Calu3 (cell line): Measurements from ENCODE around the gene SUMO2. TPM values are rescaled to one million over a fixed set of nuclear protein-coding genes. Genes with fewer than 3 reads are reported as not detected.
"Not testable (repeated sequence)": the region's sequence is repeated elsewhere in the genome, so short reads cannot be mapped to it uniquely, and the experiment has no call there.

Experiments
- BruUV-seq: library from RNA; stranded (reverse); fragments of 400-500 nt; replicated peaks from 2 replicates; lab custom pipeline; 2021; lab: Mats Ljungman, UMichigan
- CTCF ChIA-PET: fragments of 300-600 bp; sonication (Branson Sonifier 250); formaldehyde crosslinking; loops from one replicate; lab custom pipeline; 2022; ENCODE audit warnings: antibody characterized with exemption; lab: Charles Lee
- DNase-seq: peaks from one replicate; pipeline ENCODE4 v3.0.0; 2022
- H3K27ac Mint-ChIP-seq: one replicate; pipeline ENCODE4 v1.8.0; 2022; ENCODE audit warnings: mixed read lengths; ENCODE audit not compliant: unreplicated experiment
- H3K27me3 Mint-ChIP-seq: one replicate; pipeline ENCODE4 v1.8.0; 2022; ENCODE audit warnings: mixed read lengths; ENCODE audit not compliant: unreplicated experiment
- H3K36me3 Mint-ChIP-seq: one replicate; pipeline ENCODE4 v1.8.0; 2022; ENCODE audit warnings: mild to moderate bottlenecking, moderate library complexity, mixed read lengths; ENCODE audit not compliant: insufficient read depth, unreplicated experiment
- H3K4me1 Mint-ChIP-seq: one replicate; pipeline ENCODE4 v1.8.0; 2022; ENCODE audit warnings: mild to moderate bottlenecking, low read depth, mixed read lengths; ENCODE audit not compliant: unreplicated experiment
- H3K4me3 Mint-ChIP-seq: one replicate; pipeline ENCODE4 v1.8.0; 2022; ENCODE audit warnings: mild to moderate bottlenecking, low read depth, moderate library complexity, mixed read lengths; ENCODE audit not compliant: unreplicated experiment
- H3K9me3 Mint-ChIP-seq: one replicate; pipeline ENCODE4 v1.8.0; 2022; ENCODE audit warnings: low read depth, mixed read lengths; ENCODE audit not compliant: unreplicated experiment
- intact Hi-C: fragments of 100-400 bp; cut with micrococcal nuclease; formaldehyde crosslinking; loops from one replicate; pipeline ENCODE4 v1.10.0; 2022; ENCODE audit not compliant: unreplicated experiment
- total RNA-seq: library from RNA; stranded (reverse); gene quantifications from 2 replicates; pipeline ENCODE4 v1.2.3, GENCODE V29; 2022
- TF ChIP-seq, protein P1 (sequence below): fragments of 200-600 bp; IDR thresholded peaks from one replicate; pipeline ENCODE4 v1.8.0; 2022; ENCODE audit warnings: antibody characterized with exemption; ENCODE audit not compliant: unreplicated experiment

The SUMO2 gene
- total RNA-seq, 1 experiment from 2014 or later, result 429 TPM

DNA sequence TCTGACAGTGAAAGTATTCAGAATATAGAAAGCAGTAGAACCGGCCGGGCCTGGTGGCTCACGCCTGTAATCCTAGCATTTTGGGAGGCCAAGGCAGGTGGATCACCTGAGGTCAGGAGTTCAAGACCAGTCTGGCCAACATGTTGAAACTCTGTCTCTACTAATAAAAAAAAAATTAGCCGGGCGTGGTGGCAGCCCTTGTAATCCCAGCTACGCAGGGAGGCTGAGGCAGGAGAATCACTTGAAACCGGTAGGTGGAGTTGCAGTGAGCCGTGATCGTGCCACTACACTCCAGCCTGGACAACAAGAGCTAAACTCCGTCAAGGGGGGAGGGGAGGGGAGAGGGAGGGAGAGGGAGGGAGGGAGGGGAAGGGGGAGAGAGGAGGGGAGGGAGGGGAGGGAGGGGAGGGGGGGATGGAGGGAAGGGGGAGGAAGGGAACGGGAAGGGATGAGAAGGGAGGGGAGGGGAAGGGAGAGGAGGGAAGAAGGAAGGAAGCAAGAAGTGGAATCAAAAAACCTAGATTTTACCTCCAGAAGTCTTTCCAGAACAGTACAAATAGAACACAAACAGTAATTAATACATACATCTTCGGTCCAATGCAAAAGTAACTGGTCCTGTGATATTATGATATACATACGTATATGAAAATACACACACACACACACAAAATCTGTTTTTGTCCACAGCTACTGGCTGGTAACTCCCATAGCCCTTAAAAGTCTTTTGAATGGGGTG, 40.4 kb downstream of the SUMO2 start:
- H3K36me3 Mint-ChIP-seq, result peaks cover 92% of the 10 kb centered on the region
- no peaks in the 10 kb centered on the region for H3K9me3 Mint-ChIP-seq
- peak overlapping the region; percentile 50 for H3K27ac Mint-ChIP-seq
- CTCF ChIA-PET, result interaction anchor here (0.5 kb wide), 1 partner anchor 208 kb away, joined by 3 read pairs; no protein-coding TSS in a partner anchor
- H3K27me3 Mint-ChIP-seq, result no peaks in the 10 kb centered on the region
- BruUV-seq, result no TSS peak
- no peak for DNase-seq
- TF ChIP-seq, protein P1, sequence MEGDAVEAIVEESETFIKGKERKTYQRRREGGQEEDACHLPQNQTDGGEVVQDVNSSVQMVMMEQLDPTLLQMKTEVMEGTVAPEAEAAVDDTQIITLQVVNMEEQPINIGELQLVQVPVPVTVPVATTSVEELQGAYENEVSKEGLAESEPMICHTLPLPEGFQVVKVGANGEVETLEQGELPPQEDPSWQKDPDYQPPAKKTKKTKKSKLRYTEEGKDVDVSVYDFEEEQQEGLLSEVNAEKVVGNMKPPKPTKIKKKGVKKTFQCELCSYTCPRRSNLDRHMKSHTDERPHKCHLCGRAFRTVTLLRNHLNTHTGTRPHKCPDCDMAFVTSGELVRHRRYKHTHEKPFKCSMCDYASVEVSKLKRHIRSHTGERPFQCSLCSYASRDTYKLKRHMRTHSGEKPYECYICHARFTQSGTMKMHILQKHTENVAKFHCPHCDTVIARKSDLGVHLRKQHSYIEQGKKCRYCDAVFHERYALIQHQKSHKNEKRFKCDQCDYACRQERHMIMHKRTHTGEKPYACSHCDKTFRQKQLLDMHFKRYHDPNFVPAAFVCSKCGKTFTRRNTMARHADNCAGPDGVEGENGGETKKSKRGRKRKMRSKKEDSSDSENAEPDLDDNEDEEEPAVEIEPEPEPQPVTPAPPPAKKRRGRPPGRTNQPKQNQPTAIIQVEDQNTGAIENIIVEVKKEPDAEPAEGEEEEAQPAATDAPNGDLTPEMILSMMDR, result no peak
- peaks cover 9% of the 10 kb centered on the region for H3K4me1 Mint-ChIP-seq
- no peak overlapping the region for H3K4me3 Mint-ChIP-seq
- intact Hi-C loops, result no loop called here

DNA sequence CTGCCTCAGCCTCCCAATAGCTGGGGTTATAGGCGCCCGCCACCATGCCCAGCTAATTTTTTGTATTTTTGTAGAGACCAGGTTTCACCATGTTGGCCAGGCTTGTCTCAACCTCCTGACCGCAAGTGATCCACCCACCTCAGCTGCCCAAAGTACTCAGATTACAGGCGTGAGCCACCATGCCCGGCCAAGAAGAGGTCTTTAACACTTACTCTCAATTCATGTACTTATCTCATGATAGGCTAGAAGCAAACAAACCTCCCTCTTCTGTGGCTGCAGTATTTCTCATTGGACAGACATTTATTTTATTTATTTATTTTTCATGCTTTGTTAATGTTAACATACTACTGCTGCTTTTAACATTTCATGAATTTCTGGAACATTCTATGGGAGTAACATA, 44.2 kb downstream of the SUMO2 start:
- Mint-ChIP-seq H3K4me1 (no peaks in the 10 kb centered on the region), H3K4me3 (no peak overlapping the region), H3K27ac (no peak overlapping the region), H3K27me3 (no peaks in the 10 kb centered on the region), H3K9me3 (no peaks in the 10 kb centered on the region), H3K36me3 (peaks cover 91% of the 10 kb centered on the region)
- intact Hi-C loops, result no loop called here
- TF ChIP-seq, protein P1, result no peak
- no TSS peak for BruUV-seq
- CTCF ChIA-PET, result interaction anchor here (0.6 kb wide), 1 partner anchor 1215 kb away, joined by 3 read pairs; the partner anchor contains the start of gene PRPSAP1
- no peak for DNase-seq

- CTCF ChIA-PET, H3K4me1 Mint-ChIP-seq, H3K4me3 Mint-ChIP-seq, intact Hi-C loops, H3K27me3 Mint-ChIP-seq, H3K9me3 Mint-ChIP-seq, BruUV-seq, H3K27ac Mint-ChIP-seq, DNase-seq: not testable (repeated sequence)
- peaks cover 93% of the 10 kb centered on the region for H3K36me3 Mint-ChIP-seq
These were observed 45.0 kb downstream of the SUMO2 start for GRCh38 chr17:75137762-75138161.

DNA sequence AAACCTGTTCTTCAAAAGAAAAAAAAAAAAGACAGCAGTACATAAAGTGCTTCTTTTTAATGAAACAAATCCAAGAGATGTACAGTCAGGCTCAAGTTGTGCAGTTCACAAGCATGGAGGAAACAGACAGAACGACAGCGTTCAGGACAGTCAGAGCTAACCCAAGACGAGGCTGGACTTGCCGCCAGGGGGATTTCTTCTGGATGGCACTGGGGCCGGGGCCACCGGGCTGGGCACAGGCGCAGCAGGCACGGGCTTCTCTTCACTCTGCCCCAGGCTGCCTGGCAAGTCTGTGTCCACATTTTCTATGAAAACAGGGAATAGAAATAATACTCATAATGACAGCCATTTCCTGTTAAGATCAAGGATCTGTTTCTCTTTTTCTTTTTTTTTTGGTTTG, 46.8 kb downstream of the SUMO2 start:
- Mint-ChIP-seq H3K4me3 (no peak overlapping the region), H3K4me1 (peaks cover under 1% of the 10 kb centered on the region), H3K27ac (no peak overlapping the region), H3K9me3 (no peaks in the 10 kb centered on the region), H3K36me3 (peaks cover 97% of the 10 kb centered on the region), H3K27me3 (no peaks in the 10 kb centered on the region)
- no peak for DNase-seq
- no TSS peak for BruUV-seq
- CTCF ChIA-PET, result interaction anchor here (0.7 kb wide), 1 partner anchor 108 kb away, joined by 3 read pairs; no protein-coding TSS in a partner anchor
- intact Hi-C loops, result no loop called here
- TF ChIP-seq, protein P1, result no peak

GRCh38 chr17:75135452-75135851, 47.3 kb downstream of the SUMO2 start:
- intact Hi-C loops, result no loop called here
- H3K4me3 Mint-ChIP-seq, result no peak overlapping the region
- no peaks in the 10 kb centered on the region for H3K27me3 Mint-ChIP-seq
- no peak for DNase-seq
- peaks cover 5% of the 10 kb centered on the region for H3K4me1 Mint-ChIP-seq
- peak overlapping the region; percentile 20 for H3K27ac Mint-ChIP-seq
- TF ChIP-seq, protein P1, result no peak
- BruUV-seq, result no TSS peak
- no peaks in the 10 kb centered on the region for H3K9me3 Mint-ChIP-seq
- peaks cover 97% of the 10 kb centered on the region for H3K36me3 Mint-ChIP-seq
- CTCF ChIA-PET, result interaction anchor here (0.7 kb wide), 1 partner anchor 109 kb away, joined by 3 read pairs; no protein-coding TSS in a partner anchor

GRCh38 chr17:75133607-75134347, 49.0 kb downstream of the SUMO2 start:
- BruUV-seq, H3K9me3 Mint-ChIP-seq, H3K4me3 Mint-ChIP-seq, H3K27me3 Mint-ChIP-seq, intact Hi-C loops: not testable (repeated sequence)
- CTCF ChIA-PET, result interaction anchor here (0.7 to 1.2 kb wide), 4 partner anchors 14 to 73 kb away, joined by 3 to 7 read pairs (median 3); no protein-coding TSS in a partner anchor
- Mint-ChIP-seq H3K4me1 (peaks cover 10% of the 10 kb centered on the region), H3K27ac (peak overlapping the region; percentile 68), H3K36me3 (peaks cover 95% of the 10 kb centered on the region)
- peak; percentile 55 for DNase-seq
